ENCODE data around the gene CKMT1B.
"Not testable (repeated sequence)": the region's sequence is repeated elsewhere in the genome, so short reads cannot be mapped to it uniquely, and the experiment has no call there.

GRCh38 chr15:43602233-43602632 is 8.4 kb downstream of the CKMT1B start:
- not testable (repeated sequence) for TF ChIP-seq CTCF (IDR thresholded peaks at IDR 0.05); POLR2A (IDR thresholded peaks at IDR 0.05); POLR2AphosphoS5 (IDR thresholded peaks at IDR 0.05; ENCODE audit: insufficient read depth in 1 of 2, low read depth in 1 of 2)
